GM18498 (cell line): ENCODE data around the gene STUM.
"Not testable (repeated sequence)": the region's sequence is repeated elsewhere in the genome, so short reads cannot be mapped to it uniquely, and the experiment has no call there.

Experiments
- ATAC-seq: cut with Tn5 transposase; IDR thresholded peaks from one replicate; pipeline ENCODE4 v1.9.1; 2021; ENCODE audit warnings: mild to moderate bottlenecking, moderate library complexity; ENCODE audit not compliant: unreplicated experiment

Gene STUM

GRCh38 chr1:226579781-226580323 is 31.3 kb downstream of the STUM start:
- ATAC-seq = no peak

- no peak for ATAC-seq
These were observed 32.2 kb downstream of the STUM start for GRCh38 chr1:226580625-226581270.

GRCh38 chr1:226581650-226582330 is 33.2 kb downstream of the STUM start:
- ATAC-seq = no peak

DNA sequence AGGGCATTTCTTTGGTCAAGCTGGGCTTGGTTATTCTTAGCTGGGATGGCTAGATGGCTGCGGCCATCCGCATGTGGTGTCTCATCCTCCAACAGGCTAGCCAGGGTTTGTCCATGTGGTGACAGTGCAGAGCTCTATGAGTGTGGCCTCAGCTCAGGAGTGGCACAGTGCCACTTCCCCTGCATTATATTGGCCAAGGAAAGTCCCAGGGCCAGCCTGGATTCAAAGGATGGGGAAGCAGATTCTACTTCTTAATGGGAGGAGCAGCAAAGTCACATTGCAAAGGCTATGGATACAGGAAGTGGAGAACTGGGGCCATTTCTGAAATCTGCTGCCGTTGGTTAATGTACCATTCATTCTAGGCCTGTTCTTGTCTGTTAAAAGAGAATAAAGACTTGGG is 34.4 kb downstream of the STUM start:
- ATAC-seq = no peak

- no peak for ATAC-seq
These were observed 35.6 kb downstream of the STUM start for GRCh38 chr1:226584164-226584563.

DNA sequence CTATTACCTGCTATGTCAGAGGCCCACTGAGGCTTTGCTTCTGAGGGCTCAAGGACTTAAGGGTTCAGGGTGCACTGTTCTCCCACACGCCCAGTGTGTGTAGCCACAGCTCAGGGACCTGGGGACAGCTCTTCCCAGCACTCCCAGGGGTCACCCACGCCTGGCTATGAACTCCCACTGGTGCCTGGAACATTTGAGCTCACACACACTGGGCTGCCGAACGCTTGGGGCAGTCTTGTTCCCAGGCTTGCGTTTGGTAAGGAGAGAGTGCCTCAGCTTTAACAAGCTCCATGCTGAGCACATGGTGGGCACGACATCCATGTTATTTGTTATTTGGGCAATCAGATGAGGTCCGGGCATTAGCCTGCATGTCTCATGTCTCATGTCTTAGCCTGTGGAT is 37.6 kb downstream of the STUM start:
- no peak for ATAC-seq

- ATAC-seq = no peak
These were observed 38.3 kb downstream of the STUM start for GRCh38 chr1:226586650-226587422.

GRCh38 chr1:226588484-226588883 is 39.9 kb downstream of the STUM start:
- no peak for ATAC-seq

DNA sequence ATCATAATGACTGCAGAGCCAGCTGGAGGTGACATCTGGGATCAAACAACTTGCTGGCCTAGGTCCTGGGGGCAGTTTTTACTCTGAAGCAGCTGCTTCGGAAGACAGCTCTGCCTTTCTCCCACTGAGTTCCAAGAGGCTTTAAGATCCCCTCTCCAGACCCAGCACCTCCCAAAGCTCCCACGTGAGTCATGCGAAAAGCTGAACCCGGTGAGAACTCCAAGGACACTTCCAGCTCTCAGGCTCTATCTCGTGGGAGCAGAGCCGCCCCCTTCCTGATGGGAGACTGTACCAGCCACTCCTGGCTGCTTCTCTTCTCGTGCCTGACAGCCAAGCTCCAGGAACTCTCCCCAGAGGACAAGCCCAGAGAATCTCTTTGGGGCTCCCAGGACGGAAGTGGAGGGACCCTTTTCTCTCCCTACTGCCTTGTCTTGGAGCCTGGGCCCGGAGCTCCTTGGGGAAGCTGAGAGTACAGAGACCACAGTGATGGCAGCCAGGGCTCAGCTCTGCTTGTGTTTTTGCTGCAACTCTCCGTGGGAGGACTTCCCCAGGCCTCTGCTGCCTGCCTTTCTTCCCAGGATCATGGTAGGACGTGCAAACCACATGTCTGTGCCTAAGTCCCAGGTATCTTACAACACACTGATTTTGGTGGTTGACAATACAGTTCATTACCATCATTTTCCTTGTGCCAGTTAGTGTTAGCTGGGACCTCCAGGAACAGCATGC is 40.6 kb downstream of the STUM start:
- no peak for ATAC-seq

DNA sequence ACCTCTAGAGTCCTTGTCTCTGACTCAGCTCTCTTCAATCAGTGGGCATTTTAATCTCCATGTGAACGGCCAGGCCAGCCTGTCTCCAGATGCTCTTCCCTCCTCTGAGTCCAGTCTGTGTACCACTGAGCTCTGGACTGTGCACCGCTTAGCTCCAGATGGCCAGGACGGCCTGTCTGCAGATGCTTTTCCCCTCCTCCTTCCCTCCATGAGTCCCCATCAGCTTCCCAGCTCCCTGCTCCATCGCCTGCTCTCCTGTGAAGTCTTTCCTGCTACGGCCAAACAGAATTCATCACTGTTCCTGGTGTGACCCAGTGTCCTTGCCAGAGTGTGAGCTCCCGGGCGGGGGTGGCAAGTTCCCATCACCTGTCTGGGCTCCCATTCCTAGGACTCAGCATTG is 42.0 kb downstream of the STUM start:
- ATAC-seq = no peak

DNA sequence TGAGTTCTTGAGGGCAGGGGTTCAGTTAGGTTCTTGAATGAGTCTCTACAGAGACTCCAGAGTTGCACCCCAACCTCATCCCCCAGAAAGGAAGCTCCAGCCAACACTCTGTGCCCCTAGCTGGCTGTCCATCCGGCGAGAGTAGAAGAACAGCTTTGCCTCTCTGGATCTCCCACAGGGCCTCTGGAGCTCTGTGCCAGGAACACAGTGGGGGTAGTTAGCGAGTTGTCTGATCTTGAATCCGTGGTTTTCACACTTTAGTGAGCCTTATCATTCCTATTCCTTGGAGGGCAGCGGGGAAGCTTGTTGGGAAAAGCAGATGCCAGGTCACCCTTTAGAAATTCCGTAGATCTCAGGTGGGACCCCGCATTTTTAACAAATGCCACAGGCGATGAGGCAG is 45.0 kb downstream of the STUM start:
- ATAC-seq = no peak

DNA sequence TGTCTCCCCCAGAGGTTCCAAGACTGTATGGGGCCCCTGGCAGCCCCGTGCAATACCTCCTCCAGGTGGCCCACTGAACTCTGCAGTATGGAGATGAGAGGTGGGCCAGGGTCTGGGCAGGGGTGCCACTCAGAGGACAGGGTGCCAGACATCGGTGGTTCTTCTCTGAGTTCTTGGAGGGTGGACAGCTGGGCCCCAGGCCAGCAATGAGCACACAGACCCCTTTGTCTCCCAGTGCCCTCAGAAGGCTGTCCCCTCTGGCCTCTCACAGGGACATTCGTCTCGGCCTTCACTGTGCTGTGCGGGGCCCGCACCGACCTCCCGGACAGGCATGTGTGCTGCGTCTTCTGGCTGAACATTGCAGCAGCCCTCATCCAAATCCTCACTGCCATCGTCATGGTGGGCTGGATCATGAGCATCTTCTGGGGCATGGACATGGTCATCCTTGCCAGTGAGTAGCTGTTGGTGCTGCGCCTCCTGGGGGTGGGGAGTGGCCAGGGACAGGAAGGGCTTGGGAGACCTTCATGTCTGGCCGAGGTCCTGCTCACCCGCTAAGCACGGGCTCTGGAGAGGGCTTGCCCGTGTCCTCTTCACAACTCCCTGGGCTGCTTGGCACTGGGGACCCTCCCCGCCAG is 48.1 kb downstream of the STUM start:
- ATAC-seq = no peak

GRCh38 chr1:226597616-226598454 is 49.3 kb downstream of the STUM start:
- no peak for ATAC-seq

GRCh38 chr1:226598455-226598849 is 49.9 kb downstream of the STUM start:
- no peak for ATAC-seq

- ATAC-seq = not testable (repeated sequence)
These were observed 50.4 kb downstream of the STUM start for GRCh38 chr1:226598955-226599354.

DNA sequence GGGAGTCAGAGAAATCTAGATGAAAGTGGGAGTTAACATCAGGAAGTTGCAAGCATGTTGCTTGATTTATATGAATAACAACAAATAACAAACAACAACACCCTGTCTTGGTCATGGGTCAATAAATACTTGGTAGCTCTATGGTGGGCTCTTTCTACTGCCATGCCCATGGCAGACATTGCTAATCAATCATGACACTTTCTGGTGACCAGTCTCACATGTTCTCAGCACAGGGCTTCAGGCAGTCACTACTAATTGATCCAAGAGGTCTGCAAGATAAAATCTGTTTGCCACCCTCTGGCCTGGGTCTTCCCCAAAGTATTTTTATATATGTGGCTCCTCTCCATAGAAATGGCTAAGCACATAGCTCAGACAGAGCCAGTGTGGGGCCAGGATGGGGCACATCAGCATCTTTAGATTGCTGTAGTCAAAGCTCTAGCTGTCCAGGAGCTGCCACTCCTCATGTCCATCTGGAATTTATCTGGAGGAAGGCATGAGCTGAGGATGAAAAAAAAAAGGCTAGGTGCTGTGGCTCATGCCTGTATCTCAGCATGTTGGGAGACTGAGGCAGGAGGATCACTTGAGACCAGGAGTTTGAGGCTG is 51.2 kb downstream of the STUM start:
- no peak for ATAC-seq

GRCh38 chr1:226600254-226600653 is 51.7 kb downstream of the STUM start:
- ATAC-seq = no peak

GRCh38 chr1:226601456-226601855 is 52.9 kb downstream of the STUM start:
- no peak for ATAC-seq
